ENCODE results near the gene RAD51D. TPM values are rescaled to one million over a fixed set of nuclear protein-coding genes. Genes with fewer than 3 reads are reported as not detected.
A peak's percentile ranks its signal among the peaks of the same experiment; 100 is the strongest.

The RAD51D gene
- total RNA-seq, 1 donor from 2014 or later = 3.7 TPM

DNA sequence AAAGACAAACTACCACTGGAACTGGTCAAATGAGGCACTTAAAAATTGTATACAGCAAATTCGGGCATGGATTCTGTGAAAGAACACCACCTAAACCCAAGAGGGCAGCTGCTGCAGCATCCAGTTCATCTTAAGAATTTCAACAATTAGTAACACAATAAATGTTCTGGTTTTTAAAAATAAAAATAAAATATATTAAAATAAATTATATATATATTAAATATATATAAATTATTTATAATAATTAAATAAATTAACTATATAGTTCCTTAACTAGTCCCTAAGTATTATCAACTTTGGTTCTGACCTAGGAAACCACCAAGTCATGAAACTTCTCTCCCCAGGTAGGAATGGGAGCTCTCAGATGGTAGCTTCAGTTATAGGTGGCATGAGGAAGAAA is 42.8 kb downstream of the RAD51D start:
- Histone ChIP-seq H3K27ac (ENCODE audit: low read depth, low read length) (no peak overlapping the region), H3K9ac (ENCODE audit: low read depth in 1 of 3, low read length in 3 of 3) (no peak overlapping the region), H3K36me3 (ENCODE audit: control insufficient read depth in 3 of 3, insufficient read depth in 3 of 3, low read length in 3 of 3) (no peaks in the 10 kb centered on the region), H3K4me3 (ENCODE audit: low read length in 3 of 3) (no peak overlapping the region), H3K27me3 (ENCODE audit: control insufficient read depth in 3 of 3, insufficient read depth in 3 of 3, low read length in 3 of 3) (no peaks in the 10 kb centered on the region), H3K4me1 (ENCODE audit: control insufficient read depth in 3 of 3, insufficient read depth in 3 of 3, low read length in 3 of 3) (no peaks in the 10 kb centered on the region), H3K9me3 (ENCODE audit: control insufficient read depth in 3 of 3, low read length in 3 of 3) (no peaks in the 10 kb centered on the region)

DNA sequence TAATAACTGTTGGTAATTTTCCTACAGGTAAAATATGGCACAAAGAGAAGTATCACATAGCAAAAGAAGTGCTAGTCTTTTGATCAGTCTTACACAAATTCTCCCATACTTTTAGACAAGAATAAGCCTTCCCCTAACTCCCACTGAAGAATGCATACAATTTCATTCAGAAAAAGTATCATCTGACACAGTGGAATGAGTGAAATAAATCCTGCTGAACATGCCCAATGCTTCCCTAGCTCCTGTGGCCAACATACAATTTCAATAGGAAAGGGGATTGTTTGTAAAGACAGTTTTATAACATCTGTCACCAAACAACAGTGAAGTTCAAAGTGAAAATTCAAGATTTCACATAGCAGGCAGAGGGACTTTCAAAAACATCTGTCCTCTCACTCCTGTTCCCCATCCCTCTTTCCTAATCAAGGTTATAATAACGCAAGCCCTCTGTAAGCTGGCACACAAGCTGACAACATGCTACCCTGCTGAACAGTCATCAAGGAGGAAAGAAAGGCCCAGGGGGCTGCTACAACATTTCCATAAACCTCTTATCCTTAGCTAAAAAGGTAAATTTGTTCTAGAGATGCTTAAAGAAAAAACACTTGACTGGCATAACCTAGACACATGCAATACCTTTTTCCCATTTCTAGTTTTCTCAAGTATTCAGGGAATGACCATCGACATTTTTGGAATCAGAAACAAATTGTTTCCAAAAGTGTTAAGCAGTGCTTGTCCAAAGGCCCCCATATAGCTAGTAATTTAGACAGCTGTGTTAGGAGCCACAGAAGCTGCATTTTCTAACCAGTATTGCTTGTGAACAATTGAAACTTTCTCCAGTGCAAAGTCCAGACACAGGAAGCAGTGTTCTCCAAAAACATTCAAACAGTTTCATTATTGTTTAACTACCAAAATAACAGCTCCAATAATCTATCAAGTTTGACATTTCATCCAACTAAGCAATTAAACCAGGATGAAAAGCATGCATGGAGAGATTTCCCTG is 44.7 kb downstream of the RAD51D start:
- no peaks in the 10 kb centered on the region for H3K27me3 ChIP-seq (ENCODE audit: control insufficient read depth in 3 of 3, insufficient read depth in 3 of 3, low read length in 3 of 3)
- no peaks in the 10 kb centered on the region for H3K36me3 ChIP-seq (ENCODE audit: control insufficient read depth in 3 of 3, insufficient read depth in 3 of 3, low read length in 3 of 3)
- no peak overlapping the region for H3K9ac ChIP-seq (ENCODE audit: low read depth in 1 of 3, low read length in 3 of 3)
- H3K27ac ChIP-seq (ENCODE audit: low read depth, low read length) = no peak overlapping the region
- H3K4me3 ChIP-seq (ENCODE audit: low read length in 3 of 3) = no peak overlapping the region
- H3K4me1 ChIP-seq (ENCODE audit: control insufficient read depth in 3 of 3, insufficient read depth in 3 of 3, low read length in 3 of 3) = no peaks in the 10 kb centered on the region
- H3K9me3 ChIP-seq (ENCODE audit: control insufficient read depth in 3 of 3, low read length in 3 of 3) = no peaks in the 10 kb centered on the region

GRCh38 chr17:35073991-35074627 is 45.6 kb downstream of the RAD51D start:
- no peaks in the 10 kb centered on the region for H3K9me3 ChIP-seq (ENCODE audit: control insufficient read depth in 3 of 3, low read length in 3 of 3)
- no peak overlapping the region for H3K4me3 ChIP-seq (ENCODE audit: low read length in 3 of 3)
- no peaks in the 10 kb centered on the region for H3K36me3 ChIP-seq (ENCODE audit: control insufficient read depth in 3 of 3, insufficient read depth in 3 of 3, low read length in 3 of 3)
- no peaks in the 10 kb centered on the region for H3K27me3 ChIP-seq (ENCODE audit: control insufficient read depth in 3 of 3, insufficient read depth in 3 of 3, low read length in 3 of 3)
- H3K9ac ChIP-seq (ENCODE audit: low read depth in 1 of 3, low read length in 3 of 3) = no peak overlapping the region
- no peaks in the 10 kb centered on the region for H3K4me1 ChIP-seq (ENCODE audit: control insufficient read depth in 3 of 3, insufficient read depth in 3 of 3, low read length in 3 of 3)
- no peak overlapping the region for H3K27ac ChIP-seq (ENCODE audit: low read depth, low read length)

DNA sequence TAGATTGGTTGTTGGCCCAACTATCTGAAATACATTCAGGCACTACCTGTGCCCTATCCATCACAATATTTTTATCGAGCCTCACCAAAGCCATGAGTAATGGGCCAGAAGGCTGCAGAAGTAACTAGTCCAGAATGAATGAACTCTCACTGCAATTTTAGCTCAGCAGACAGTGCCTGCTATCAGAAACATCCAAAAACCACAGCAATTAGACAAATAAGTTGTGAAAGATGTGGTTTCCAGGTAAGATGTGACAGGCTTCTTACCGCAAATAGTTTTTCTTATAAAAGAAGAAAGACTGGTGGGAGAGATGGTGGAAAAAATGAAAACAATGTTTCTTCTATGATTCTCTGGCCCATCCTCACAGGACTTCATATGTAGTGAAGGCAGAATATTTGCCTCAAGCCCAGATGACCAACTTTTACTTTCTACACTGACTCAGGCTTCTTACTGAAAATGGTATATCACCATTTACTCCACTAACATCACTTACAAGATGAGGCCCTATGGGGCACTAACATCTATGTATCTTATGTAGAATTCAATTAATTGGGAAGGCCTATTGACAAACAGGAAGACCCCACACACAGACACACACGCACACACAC is 46.4 kb downstream of the RAD51D start:
- no peak overlapping the region for H3K4me3 ChIP-seq (ENCODE audit: low read length in 3 of 3)
- no peaks in the 10 kb centered on the region for H3K27me3 ChIP-seq (ENCODE audit: control insufficient read depth in 3 of 3, insufficient read depth in 3 of 3, low read length in 3 of 3)
- no peaks in the 10 kb centered on the region for H3K36me3 ChIP-seq (ENCODE audit: control insufficient read depth in 3 of 3, insufficient read depth in 3 of 3, low read length in 3 of 3)
- H3K9me3 ChIP-seq (ENCODE audit: control insufficient read depth in 3 of 3, low read length in 3 of 3) = no peaks in the 10 kb centered on the region
- no peak overlapping the region for H3K9ac ChIP-seq (ENCODE audit: low read depth in 1 of 3, low read length in 3 of 3)
- no peaks in the 10 kb centered on the region for H3K4me1 ChIP-seq (ENCODE audit: control insufficient read depth in 3 of 3, insufficient read depth in 3 of 3, low read length in 3 of 3)
- H3K27ac ChIP-seq (ENCODE audit: low read depth, low read length) = no peak overlapping the region

DNA sequence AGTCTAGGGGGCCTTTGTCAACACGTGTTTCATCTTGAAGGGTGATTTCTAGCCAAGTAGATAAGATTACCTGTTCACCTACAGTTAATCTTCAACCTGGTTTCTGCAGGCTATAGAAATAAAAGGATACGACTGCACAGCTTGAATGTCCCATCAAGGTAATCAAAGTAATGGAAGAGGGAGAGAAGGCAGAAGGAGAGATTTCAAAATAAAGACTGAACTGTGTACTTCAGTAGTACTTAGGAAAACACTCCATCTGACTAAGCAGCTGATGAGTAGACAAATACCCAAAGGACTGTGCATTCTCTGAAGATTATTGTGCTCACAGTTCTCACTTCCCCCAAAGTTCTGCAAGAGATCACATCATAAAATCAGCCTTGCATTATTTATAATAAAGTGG is 50.3 kb downstream of the RAD51D start:
- H3K4me1 ChIP-seq (ENCODE audit: control insufficient read depth in 3 of 3, insufficient read depth in 3 of 3, low read length in 3 of 3) = peaks cover 0 to 3% (median 2%) of the 10 kb centered on the region in 3 donors
- no peak overlapping the region for H3K9ac ChIP-seq (ENCODE audit: low read depth in 1 of 3, low read length in 3 of 3)
- H3K27me3 ChIP-seq (ENCODE audit: control insufficient read depth in 3 of 3, insufficient read depth in 3 of 3, low read length in 3 of 3) = no peaks in the 10 kb centered on the region
- H3K36me3 ChIP-seq (ENCODE audit: control insufficient read depth in 3 of 3, insufficient read depth in 3 of 3, low read length in 3 of 3) = no peaks in the 10 kb centered on the region
- H3K4me3 ChIP-seq (ENCODE audit: low read length in 3 of 3) = no peak overlapping the region
- no peak overlapping the region for H3K27ac ChIP-seq (ENCODE audit: low read depth, low read length)
- H3K9me3 ChIP-seq (ENCODE audit: control insufficient read depth in 3 of 3, low read length in 3 of 3) = no peaks in the 10 kb centered on the region

GRCh38 chr17:35068249-35068648 is 51.4 kb downstream of the RAD51D start:
- Histone ChIP-seq H3K27ac (ENCODE audit: low read depth, low read length) (no peak overlapping the region), H3K27me3 (ENCODE audit: control insufficient read depth in 3 of 3, insufficient read depth in 3 of 3, low read length in 3 of 3) (no peaks in the 10 kb centered on the region), H3K36me3 (ENCODE audit: control insufficient read depth in 3 of 3, insufficient read depth in 3 of 3, low read length in 3 of 3) (no peaks in the 10 kb centered on the region), H3K9me3 (ENCODE audit: control insufficient read depth in 3 of 3, low read length in 3 of 3) (no peaks in the 10 kb centered on the region), H3K4me3 (ENCODE audit: low read length in 3 of 3) (no peak overlapping the region), H3K9ac (ENCODE audit: low read depth in 1 of 3, low read length in 3 of 3) (no peak overlapping the region), H3K4me1 (ENCODE audit: control insufficient read depth in 3 of 3, insufficient read depth in 3 of 3, low read length in 3 of 3) (peaks cover 6 to 10% (median 7%) of the 10 kb centered on the region in 3 donors)

DNA sequence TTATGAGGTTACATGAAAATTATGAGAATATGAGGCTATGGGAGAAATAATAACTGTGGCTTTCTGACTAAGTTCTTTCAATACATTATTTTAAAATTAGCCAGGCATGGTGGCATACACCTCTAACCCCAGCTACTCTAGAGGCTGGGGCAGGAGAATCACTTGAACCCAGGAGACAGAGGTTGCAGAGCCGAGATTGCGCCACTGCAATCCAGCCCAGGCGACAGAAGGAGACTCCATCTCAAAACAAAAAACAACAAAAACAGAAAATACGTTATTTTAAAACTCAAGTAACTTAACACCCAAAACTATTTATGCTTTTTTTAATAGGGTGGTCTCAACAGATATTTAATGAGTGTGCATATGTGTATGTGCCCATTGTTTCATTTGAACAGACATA is 53.8 kb downstream of the RAD51D start:
- H3K27ac ChIP-seq (ENCODE audit: low read depth, low read length) = no peak overlapping the region
- H3K9ac ChIP-seq (ENCODE audit: low read depth in 1 of 3, low read length in 3 of 3) = no peak overlapping the region
- H3K9me3 ChIP-seq (ENCODE audit: control insufficient read depth in 3 of 3, low read length in 3 of 3) = no peaks in the 10 kb centered on the region
- peaks cover 6 to 10% (median 7%) of the 10 kb centered on the region in 3 donors for H3K4me1 ChIP-seq (ENCODE audit: control insufficient read depth in 3 of 3, insufficient read depth in 3 of 3, low read length in 3 of 3)
- no peaks in the 10 kb centered on the region for H3K36me3 ChIP-seq (ENCODE audit: control insufficient read depth in 3 of 3, insufficient read depth in 3 of 3, low read length in 3 of 3)
- H3K27me3 ChIP-seq (ENCODE audit: control insufficient read depth in 3 of 3, insufficient read depth in 3 of 3, low read length in 3 of 3) = no peaks in the 10 kb centered on the region
- H3K4me3 ChIP-seq (ENCODE audit: low read length in 3 of 3) = no peak overlapping the region

DNA sequence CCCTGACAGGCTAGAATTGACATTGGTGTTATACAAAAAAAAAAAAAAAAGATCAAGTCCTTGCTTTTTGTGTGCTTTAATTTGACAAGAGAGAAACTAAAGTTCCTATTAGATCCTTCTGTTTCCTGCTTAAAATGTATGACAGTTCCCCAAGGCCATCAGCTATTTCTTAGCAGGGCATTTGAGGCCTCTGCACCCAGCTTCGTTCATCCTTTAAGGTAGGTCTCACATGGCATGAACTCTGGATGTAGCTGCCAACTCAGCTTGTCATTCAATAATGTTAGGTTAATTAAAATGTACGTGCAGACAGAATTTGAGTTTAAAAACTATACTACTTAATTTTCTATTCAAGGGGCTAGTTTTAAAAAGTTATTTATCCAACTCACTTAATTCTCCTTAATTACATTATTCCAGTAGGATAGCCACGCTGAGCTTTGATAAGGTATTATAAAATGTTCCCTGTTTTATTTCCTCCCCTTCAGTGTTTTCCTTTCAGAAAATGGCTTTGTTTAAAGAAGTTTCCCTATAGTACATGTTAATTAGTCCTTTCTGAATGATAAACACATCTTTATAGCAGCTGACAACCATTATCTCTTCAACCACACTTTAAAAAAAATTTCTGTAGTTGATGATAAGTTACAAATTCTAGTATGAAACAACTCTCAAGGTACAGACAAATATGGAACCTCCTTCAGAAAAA is 55.0 kb downstream of the RAD51D start:
- no peak overlapping the region for H3K9ac ChIP-seq (ENCODE audit: low read depth in 1 of 3, low read length in 3 of 3)
- H3K27ac ChIP-seq (ENCODE audit: low read depth, low read length) = peak overlapping the region; percentile 94
- H3K4me1 ChIP-seq (ENCODE audit: control insufficient read depth in 3 of 3, insufficient read depth in 3 of 3, low read length in 3 of 3) = peaks cover 6 to 10% (median 7%) of the 10 kb centered on the region in 3 donors
- no peaks in the 10 kb centered on the region for H3K9me3 ChIP-seq (ENCODE audit: control insufficient read depth in 3 of 3, low read length in 3 of 3)
- no peak overlapping the region for H3K4me3 ChIP-seq (ENCODE audit: low read length in 3 of 3)
- no peaks in the 10 kb centered on the region for H3K36me3 ChIP-seq (ENCODE audit: control insufficient read depth in 3 of 3, insufficient read depth in 3 of 3, low read length in 3 of 3)
- H3K27me3 ChIP-seq (ENCODE audit: control insufficient read depth in 3 of 3, insufficient read depth in 3 of 3, low read length in 3 of 3) = no peaks in the 10 kb centered on the region

- peak within 1 kb of the TSS; percentile 58 to 70 (median 68) for H3K4me3 ChIP-seq (ENCODE audit: low read length in 3 of 3)
- H3K27ac ChIP-seq (ENCODE audit: low read depth, low read length) = peak within 1 kb of the TSS; percentile 94
- H3K9me3 ChIP-seq (ENCODE audit: control insufficient read depth in 3 of 3, low read length in 3 of 3) = no peaks in the 10 kb centered on the region
- H3K9ac ChIP-seq (ENCODE audit: low read depth in 1 of 3, low read length in 3 of 3) = peak within 1 kb of the TSS; percentile 62 to 79 (median 73)
- no peaks in the 10 kb centered on the region for H3K27me3 ChIP-seq (ENCODE audit: control insufficient read depth in 3 of 3, insufficient read depth in 3 of 3, low read length in 3 of 3)
- H3K36me3 ChIP-seq (ENCODE audit: control insufficient read depth in 3 of 3, insufficient read depth in 3 of 3, low read length in 3 of 3) = no peaks in the 10 kb centered on the region
- peaks cover 6 to 10% (median 7%) of the 10 kb centered on the region in 3 donors for H3K4me1 ChIP-seq (ENCODE audit: control insufficient read depth in 3 of 3, insufficient read depth in 3 of 3, low read length in 3 of 3)
These were observed 56.0 kb downstream of the RAD51D start, which contains the start of gene RFFL for GRCh38 chr17:35063514-35064223. Gene RFFL, minus strand, starts transcription at chr17:35063707. Its CDS starts 37,154 bp downstream, at chr17:35026553.

Measured in skeletal muscle tissue (tissue), 4 donors.